GM21723 (cell line): ENCODE measurements around the gene GABRG3.

Experiments
- ATAC-seq: cut with Tn5 transposase; IDR thresholded peaks from one replicate; pipeline ENCODE4 v1.9.1; 2021; ENCODE audit warnings: mild to moderate bottlenecking, moderate library complexity; ENCODE audit not compliant: unreplicated experiment

Gene GABRG3

DNA sequence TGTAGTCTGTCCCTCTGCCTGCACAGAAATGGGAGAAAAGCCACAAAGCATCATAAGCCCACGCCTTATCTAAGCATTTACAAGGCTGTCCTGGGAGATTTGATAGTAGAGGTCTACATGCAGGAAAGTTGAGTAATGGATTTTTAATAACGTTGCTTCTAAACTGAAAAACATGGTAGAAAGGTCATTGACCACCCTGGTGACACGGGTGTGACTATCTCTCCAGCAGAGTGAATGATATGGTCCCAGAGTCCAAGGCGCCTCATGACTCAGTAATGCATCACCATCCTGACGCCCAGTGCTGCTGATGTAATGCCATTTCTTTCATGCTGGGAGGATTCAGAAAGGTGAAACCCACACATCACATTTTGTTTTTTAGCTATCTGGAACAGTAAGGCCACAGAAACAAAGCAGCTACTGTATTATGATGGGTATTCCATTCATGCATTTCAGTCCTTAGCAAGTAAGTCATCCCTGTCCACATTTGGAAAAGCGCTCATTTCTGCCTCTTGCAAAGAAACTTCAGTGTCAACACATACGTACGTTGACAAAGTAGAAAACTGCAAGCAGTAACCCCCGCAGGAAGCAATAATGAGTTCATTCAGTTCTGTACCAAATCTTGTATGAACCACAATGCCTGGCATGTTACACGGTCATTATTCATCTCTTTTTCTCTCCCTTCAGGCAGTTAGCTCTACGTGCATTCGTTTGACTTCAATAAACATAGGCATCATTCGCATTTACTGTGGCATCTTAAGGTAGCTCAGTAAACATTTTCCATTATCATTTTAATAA, 483.5 kb downstream of the GABRG3 start:
- ATAC-seq = no peak

DNA sequence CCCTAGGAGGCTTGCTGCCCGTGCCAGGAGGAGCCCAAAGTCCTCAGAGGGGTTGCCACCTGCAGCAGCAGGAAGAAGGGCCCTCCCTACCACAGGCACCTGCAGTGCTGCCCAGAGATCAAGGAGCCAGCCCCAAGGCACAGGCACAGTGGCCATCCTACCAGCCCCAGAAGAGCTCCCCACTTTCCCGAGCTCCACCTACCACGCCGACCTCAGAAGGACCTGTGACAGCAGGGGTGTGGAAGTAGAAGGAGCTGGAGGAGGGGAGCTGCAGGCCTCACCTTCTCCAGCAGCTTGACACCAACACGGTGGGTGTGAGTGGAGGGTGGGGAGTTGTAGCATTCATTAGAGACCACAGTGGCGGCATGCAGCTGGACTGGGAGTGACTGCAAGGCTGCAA, 485.8 kb downstream of the GABRG3 start:
- ATAC-seq = no peak

DNA sequence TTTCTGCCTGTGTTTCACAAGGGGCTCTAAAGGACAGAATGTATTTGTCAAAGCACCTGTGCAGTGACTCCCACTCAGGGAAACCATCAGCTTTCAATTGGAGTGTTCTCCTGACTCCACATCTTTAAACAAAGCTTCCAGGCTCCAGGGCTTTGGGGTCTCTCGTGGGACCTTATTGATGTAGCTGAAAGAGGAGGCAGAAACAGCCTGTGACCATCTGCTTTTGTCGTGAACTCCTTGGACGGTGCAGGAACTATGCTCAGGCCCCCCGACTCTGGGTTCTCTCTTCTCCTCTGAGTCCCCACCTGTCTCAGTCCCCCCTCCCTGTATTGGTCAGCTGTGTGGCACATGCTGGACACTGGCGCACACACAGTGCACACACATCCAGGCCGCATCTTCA, 486.8 kb downstream of the GABRG3 start:
- ATAC-seq = no peak

DNA sequence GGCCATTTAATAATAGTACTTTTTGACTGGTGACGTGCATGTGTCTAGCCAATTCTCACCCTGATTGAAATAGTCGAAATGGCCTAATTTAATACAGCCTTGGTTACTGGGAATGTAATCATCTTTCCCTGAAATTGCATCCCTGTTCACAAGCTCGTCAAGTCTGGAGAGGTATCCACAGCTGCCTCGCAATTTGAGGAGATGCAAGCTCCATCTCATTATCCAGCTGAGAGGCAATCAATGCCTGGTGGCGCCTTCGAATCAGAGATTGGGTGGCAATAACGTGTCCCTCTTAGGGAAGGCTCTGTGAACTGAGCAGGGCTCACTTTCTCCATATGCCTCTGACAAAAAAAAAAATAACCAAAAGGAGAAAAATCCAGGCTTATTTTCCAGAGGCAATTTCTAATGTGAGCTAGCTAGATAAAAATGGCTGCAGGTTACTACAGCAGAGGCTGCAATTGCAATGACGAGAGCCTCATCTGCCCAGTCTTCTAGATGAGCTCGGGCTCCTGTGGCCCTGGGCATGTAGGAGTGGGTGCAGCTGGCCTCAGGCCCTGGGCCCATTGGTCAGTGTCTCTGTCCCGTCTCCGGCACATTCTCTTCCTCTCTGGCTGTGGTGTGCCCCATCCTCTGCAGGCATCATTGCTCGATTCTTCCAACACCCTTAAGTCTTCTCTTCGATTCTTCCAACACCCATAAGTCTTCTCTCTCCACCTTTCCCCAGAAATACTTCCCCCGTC, 487.5 kb downstream of the GABRG3 start:
- no peak for ATAC-seq

DNA sequence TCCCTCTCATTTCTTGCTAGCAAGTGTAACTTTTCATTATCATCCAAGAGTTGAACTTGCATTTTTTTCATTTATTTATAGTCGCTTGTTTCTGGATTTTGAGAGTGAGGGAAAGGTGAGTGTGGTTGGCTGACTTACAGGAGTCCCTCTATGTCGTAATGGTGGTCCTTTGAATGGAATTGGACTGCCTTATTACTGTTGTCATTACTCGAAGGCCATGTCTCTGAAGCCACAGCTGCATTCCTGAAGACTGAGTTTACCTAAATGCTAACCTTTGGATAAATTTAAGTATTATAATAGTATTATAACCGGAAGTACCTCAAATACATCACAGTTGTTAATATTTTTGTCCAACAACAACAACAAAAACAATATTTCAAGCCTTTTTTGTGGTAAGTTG, 488.9 kb downstream of the GABRG3 start:
- ATAC-seq = no peak

DNA sequence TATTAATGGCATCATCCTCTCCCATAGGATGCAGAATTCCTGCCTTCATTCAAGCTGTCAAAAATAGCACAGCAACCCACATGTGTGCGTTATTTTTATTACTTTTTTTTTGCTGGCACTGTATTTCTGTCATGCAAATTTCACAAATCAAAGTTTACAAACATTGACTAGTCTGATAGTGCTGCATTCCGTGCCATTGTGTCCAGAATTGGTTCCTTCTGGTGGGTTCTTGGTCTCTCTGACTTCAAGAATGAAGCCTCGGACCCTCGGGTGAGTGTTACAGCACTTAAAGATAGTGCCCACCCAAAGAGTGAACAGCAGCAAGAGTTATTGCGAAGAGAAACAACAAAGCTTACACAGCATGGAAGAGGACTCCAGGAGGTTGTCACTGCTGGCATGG, 490.2 kb downstream of the GABRG3 start:
- ATAC-seq = no peak

DNA sequence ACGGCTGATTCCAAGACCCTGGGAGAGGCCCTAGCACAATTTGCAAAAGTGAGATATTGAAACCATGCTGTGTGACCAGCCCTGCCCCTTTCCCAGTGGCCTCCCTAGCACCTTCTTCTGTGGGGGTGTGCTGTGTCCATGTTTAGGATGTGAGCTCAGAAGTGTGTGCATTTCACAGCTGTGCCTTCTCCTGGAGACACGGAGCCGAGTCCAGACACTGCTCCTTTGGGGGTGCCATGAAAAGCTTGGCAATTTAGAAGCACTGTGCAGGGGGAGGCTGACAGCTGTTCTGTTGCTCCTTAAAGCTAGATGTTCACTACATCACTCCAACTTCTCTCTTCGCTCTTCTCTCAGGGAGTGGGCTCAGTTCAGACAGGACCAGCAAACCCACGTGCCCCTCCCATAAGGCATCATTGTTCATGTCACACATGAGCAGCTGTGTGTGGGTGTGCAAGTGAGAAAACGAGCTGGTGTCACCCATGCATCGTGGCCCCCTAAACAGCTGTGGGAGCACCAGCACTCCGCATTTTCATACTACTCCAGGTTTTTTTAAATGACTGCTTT, 492.6 kb downstream of the GABRG3 start:
- no peak for ATAC-seq

DNA sequence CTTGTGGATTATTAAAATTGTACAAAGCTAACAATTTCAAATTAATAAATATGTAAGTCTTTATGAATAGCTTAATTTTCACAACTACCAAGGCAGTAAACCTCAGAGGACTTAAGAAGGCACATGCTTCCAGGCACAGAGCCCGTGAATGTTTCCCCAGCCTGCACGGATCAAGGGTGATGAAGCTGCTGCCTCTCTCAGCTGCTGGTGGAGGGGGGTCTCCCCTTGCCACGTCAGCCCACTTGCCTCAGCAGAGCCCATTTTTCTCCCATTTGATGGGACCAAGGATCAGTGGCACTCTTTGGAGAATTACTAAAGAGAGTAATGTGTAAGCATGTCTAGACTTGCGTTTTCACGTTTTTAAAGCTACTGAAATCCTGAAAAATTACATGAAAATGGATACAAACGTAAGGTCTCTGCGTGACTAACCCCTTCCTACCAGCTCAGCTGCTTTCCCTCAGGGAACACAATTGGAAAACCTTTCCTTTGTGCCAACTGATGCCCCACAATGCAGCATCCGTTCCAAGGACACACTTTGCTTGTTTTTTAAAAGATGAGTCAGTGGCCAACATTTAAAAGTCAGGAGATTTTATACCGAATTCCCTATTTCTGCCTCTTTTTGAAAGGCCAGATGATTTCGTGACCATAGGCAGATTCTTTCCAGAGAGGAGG, 494.1 kb downstream of the GABRG3 start:
- ATAC-seq = no peak

DNA sequence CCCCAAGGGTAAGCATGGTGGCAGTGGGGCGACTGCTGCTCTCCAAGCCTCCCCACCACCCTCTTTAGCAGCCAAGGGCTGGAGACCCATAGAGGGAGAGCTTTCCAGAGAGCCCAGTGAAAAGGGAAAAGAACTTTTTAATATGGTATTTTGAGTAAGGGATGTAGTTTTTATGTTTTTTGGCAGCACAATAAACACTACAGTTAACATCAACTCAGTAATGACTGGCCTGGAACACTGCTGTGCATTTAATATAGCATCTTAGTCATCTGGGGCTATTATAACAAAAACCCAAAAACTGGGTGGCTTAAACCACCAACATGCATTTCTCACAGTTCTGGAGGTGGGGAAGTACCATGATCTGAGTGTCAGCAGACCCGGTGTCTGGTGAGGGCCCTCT, 495.8 kb downstream of the GABRG3 start:
- ATAC-seq = no peak

DNA sequence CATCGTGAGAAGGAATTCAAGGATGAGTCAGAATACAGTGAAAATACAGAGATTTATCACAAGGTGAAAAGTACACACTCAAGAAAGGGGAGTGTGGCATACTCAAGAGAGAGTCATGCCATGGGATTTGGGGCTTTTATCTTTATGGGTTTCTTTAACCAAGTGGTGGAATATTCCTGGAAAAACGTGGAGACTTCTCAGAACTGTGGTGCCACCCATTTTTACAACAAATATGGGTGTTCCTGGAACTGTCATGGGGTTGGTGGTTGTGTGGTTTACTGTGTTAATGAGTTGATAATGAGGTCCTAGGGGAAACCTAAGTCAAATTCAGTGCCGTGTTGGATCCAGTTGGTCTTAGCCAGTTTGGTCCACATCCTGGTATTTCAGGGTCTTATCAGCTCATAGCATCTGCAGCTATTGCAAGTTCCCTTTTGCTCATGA, 497.2 kb downstream of the GABRG3 start:
- ATAC-seq = no peak

DNA sequence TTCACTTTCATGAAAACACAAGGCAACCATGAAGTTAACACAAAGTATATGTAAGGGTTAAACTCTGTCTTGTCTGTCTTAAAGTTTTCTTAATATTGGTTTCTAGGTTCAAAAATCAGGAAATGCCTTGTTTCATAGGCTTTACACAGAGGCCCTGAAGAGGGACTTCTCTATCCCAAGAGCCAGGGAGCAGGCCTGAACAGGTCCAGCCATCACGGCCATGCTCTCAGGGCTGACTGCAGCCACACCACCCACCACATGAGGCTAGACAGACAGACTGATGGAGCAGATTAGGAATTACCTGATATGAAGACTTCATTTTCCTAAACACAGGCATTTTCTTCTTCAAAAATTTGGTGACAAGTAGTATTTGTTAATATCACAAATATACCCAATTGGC, 502.9 kb downstream of the GABRG3 start:
- ATAC-seq = no peak

DNA sequence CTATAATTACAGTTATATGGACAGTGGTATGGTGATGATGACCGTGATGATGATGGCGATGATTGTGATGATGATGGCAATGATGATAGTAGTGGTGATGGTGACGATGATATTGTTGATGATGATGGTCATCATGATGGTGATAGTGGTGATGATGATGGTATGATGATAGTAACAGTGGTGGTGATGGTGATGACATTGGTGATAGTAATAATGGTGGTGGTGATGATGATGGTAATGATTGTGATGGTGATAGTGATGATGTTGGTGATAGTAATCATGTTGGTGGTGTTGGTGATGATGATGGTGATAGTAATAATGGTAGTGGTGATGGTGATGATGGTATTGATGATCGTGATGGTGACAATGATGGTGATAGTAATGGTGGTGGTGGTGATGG, 504.4 kb downstream of the GABRG3 start:
- ATAC-seq = no peak

DNA sequence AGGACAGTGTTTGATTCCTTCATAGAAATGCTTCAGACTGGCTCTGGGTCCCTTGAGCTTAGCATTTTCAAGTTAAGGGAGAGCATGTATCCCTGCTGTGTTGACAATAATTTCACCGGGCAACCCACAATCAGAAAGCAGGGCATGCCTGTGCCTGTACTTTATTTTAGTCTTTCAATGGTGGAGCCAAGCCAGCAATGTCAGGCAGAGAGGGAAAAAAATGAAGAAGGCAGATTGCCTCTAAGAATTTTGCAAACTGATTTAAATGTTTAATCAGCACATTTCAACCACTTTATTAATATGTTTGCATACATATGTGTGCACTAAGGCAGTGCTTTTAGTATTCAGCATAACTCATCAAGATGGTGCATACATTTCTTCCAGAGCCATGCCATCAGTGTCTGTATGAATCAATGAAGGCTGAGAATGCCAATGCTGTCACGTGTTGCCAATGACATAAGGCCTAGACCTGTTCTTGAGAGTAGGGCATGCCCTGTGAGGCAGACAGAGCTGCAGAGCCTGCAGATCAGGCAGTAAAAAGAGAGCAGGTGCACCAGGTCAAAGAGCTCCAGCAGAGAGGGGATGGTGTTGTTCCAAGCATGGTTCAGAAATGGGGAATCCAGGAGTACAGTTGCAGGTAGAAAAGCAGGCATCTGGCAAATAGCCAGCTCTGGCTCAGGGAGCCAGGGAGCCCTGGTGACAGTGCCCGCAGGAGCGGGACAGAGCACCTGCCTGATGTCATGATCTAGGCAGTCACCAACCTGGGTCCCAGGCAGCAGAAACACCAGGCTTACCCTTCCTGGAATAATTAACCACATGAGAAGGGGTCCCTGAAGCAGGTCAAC, 508.5 kb downstream of the GABRG3 start:
- no peak for ATAC-seq

DNA sequence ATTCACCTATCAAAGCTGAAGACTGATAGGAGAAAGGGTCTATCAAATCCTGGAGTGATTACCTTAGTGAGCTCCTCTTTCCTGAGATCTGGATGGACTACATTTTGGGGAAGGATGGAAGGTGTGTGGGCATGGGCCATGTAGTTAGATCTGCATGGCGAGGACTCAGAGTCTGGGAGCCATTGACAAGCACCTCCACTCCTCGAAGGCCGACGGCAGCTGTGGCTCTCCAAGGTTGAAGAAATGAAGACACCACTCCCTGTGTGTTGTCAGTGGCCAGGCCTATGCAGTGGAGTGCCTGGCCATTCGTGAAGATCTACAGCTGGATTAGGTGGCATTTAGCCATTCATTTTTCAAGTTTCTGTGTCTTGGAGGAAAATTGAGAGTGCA, 509.2 kb downstream of the GABRG3 start:
- ATAC-seq = no peak

DNA sequence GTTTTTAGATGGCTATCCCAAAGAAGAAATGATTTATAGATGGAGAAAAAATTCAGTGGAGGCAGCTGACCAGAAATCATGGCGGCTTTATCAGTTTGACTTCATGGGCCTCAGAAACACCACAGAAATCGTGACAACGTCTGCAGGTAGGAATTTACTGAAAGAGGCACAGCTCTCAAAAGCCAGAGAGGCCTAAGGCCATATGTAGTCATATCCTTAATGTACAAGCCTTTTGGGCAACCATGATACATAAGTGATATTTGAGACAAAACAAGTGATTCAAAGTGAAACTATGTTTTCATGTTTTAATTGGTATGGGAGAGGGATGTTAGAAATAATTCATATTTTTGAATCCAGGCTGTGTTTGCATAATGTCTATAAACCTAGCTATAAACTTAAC, 509.7 kb downstream of the GABRG3 start:
- ATAC-seq = no peak

DNA sequence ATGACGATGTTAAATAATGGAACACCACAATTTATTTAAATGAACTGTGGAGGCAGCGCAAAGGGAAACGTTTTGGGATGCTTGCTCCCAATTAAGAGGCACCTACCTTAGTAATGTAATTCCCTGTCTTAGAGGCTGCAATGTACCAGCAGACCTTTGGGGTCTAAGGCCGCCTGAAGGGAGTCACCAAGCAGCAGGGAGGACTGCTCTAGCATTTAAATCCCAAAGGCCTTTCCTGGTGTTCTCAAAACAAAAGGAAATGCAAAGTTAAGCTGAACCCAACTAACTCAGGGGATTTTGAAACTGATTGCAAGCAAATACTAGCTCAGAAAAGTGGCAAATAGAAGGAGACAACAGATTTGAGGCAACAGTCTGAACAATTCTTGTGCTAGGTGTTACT, 510.8 kb downstream of the GABRG3 start:
- no peak for ATAC-seq

DNA sequence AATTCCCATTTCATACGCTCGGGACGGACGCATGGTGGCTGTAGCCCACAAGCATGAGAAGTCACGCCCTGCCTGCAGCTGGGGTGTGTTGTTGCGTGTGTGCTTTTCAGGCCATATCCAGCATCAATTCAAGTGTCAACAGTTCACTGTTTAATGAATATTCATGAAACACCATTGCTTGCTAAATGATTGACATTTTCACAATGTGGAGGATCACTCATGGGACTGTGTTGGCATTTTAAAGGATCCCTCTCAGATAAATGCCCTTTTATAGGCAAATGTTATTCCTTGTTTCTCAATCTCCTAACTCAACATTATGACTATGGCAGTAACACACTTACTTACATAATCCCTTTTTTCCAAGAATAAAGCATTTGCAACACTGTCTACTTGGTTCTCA, 511.3 kb downstream of the GABRG3 start:
- ATAC-seq = no peak

DNA sequence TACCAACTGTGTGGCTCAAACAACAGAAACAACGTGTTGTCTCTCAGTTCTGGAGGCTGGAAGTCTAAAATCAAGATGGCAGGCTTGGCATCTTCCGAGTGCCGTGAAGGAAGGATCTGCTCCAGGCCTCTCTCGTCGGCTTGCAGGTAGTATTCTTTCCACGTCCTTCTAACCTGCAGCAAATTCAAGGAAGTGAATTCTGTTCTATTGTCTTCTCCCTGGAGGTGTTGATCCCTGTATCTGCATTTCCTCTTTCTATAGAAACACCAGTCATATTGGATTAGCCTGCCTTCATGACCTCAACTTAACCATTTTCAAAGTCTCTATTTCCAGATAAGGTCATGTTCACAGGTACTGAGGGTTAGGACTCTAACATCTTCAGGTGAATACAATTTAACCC, 512.1 kb downstream of the GABRG3 start:
- ATAC-seq = no peak

DNA sequence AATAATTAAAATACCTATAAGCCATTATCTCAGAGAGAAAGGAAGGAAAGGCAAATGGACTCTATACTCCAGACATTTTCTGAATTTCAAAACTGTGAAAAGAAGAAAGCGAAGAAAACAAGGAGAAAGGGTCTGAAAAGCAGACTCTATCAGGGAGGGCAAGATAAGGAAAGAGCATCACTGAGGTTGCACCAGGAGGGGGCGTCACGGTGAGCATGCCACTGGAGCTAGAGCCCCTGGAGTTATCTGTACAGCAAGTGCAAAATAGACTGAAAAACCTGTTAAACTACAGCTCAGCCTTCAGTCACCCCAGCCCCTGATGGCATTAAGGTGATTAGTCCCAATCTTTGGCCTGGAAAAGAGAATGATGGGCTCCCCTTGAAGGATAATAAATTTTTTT, 514.3 kb downstream of the GABRG3 start:
- ATAC-seq = no peak

DNA sequence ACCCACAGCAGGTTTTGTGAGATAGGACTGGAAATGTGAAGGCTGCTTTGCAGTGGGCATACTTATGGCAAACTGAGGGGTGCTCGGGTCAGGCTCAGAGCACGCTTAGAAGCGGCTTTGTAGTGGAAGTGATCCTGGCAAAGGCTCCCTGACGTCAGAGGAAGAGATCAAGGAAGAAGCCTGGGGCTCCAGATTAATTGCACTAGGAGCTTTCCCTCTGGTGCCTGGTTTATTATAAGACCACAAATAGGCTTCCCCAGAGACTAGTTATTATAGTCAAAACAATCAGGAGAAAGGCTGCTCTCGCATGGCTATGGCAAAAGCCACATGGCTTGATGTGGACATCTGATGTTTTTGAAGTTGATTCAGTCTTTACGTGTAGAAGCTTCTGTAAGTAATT, 515.1 kb downstream of the GABRG3 start:
- ATAC-seq = no peak
